Activated CD8-positive, alpha-beta memory T cell treated with anti-CD3 and anti-CD28 coated beads, Interleukin-2, amount 10 ng/mL, durations not matched to agents 7 days and 5 days (primary cell): ENCODE measurements around the gene ARHGEF6. TPM values are rescaled to one million over a fixed set of nuclear protein-coding genes. Genes with fewer than 3 reads are reported as not detected.
A peak's percentile ranks its signal among the peaks of the same experiment; 100 is the strongest.

ENCODE experiments used
- ATAC-seq: fragments of 150-1000 bp; cut with Tn5 transposase; one replicate; pipeline ENCODE4 v1.10.0; 2021; ENCODE audit warnings: moderate library complexity
- CTCF ChIA-PET: fragments of 350-600 bp; sonication (Branson Sonifier 250); formaldehyde crosslinking; loops from one replicate; lab custom pipeline; 2021; ENCODE audit warnings: antibody characterized with exemption; lab: Charles Lee
- DNase-seq: peaks from one replicate; pipeline ENCODE4 v3.0.0-alpha.2; 2020
- H3K27ac Mint-ChIP-seq: one replicate; pipeline ENCODE4 v1.8.0; 2021; ENCODE audit warnings: mild to moderate bottlenecking, mixed read lengths
- H3K27me3 Mint-ChIP-seq: one replicate; pipeline ENCODE4 v1.8.0; 2021; ENCODE audit warnings: mixed read lengths
- H3K36me3 Mint-ChIP-seq: one replicate; pipeline ENCODE4 v1.8.0; 2021; ENCODE audit warnings: mild to moderate bottlenecking, mixed read lengths
- H3K4me1 Mint-ChIP-seq: one replicate; pipeline ENCODE4 v1.8.0; 2021; ENCODE audit warnings: mixed read lengths
- H3K4me3 Mint-ChIP-seq: one replicate; pipeline ENCODE4 v1.8.0; 2021; ENCODE audit warnings: mild to moderate bottlenecking, moderate library complexity, mixed read lengths
- H3K9me3 Mint-ChIP-seq: one replicate; pipeline ENCODE4 v1.8.0; 2022; ENCODE audit warnings: low read depth, mixed read lengths
- total RNA-seq, 2 experiments: library from RNA; stranded (reverse); gene quantifications; one replicate each; pipeline ENCODE4 v1.2.3, GENCODE V29; 2021

The ARHGEF6 gene
- total RNA-seq, 2 experiments from 2014 or later: 108 to 126 TPM

DNA sequence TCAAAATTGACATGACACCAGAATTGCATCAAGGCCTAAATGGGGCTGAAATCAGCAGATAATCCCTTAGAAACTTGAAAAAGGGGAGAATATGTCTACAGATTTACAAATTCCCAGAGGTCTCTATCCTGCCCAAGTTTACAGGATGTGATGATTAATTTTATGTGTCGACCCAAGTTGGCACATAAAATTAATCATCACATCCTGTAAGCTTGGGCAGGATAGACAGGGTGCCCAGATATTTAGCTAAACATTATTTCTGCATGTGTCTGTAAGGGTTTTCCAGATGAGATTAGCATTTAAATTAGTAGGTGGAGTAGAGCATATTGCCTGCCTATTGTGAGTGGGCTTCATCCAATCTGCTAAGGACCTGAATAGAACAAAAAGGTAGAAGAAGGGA lies 52.3 kb downstream of the ARHGEF6 start:
- peak overlapping the region; percentile 54 for H3K27ac Mint-ChIP-seq
- no peak for DNase-seq
- CTCF ChIA-PET: interaction anchor here (1.3 to 1.4 kb wide), 2 partner anchors 17 to 24 kb away, joined by 3 to 5 read pairs; no protein-coding TSS in a partner anchor
- H3K27me3 Mint-ChIP-seq: no peaks in the 10 kb centered on the region
- ATAC-seq: no peak
- no peaks in the 10 kb centered on the region for H3K9me3 Mint-ChIP-seq
- no peak overlapping the region for H3K4me3 Mint-ChIP-seq
- H3K36me3 Mint-ChIP-seq: peaks cover 44% of the 10 kb centered on the region
- H3K4me1 Mint-ChIP-seq: peaks cover 31% of the 10 kb centered on the region

DNA sequence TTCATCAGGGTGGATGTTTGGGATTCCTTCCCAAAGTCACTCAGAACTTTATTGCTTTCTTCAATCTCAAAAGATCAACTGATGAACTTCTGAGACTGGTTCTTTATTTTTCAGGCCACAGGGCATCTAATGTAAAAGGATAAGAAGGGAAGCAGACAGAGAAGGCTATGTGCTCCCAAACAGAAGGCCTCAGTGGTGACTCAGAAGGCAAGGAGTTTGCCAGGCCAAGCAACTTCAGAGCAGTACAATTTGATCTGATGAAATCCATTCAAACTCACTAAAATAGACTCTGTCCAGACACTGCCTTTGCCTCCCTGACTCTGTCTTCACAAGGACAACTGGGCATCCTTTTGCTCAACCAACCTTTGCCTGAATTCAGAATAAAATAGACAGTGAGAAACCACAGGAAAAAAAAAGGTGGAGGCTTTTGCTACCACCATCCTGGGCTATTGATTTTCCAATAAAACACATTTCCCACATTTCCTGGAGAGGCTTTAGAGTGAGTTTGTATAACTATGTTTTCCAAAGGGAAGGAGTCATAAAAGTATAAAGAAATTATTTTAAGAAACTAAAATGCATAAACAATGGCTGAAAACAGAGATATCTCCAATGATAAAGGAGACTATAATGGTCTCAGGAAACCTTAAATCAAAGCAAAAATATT lies 55.2 kb downstream of the ARHGEF6 start:
- DNase-seq (no peak), ATAC-seq (no peak)
- Mint-ChIP-seq H3K27me3 (no peaks in the 10 kb centered on the region), H3K27ac (peak overlapping the region; percentile 49), H3K4me3 (no peak overlapping the region), H3K9me3 (peaks cover 2% of the 10 kb centered on the region), H3K36me3 (peaks cover 53% of the 10 kb centered on the region), H3K4me1 (peaks cover 24% of the 10 kb centered on the region)
- CTCF ChIA-PET: no interaction called here

GRCh38 chrX:136718091-136718490 lies 62.6 kb downstream of the ARHGEF6 start:
- peaks cover 38% of the 10 kb centered on the region for H3K4me1 Mint-ChIP-seq
- no peak for ATAC-seq
- H3K9me3 Mint-ChIP-seq: peaks cover 2% of the 10 kb centered on the region
- no peak overlapping the region for H3K4me3 Mint-ChIP-seq
- H3K27me3 Mint-ChIP-seq: no peaks in the 10 kb centered on the region
- CTCF ChIA-PET: no interaction called here
- no peak for DNase-seq
- H3K36me3 Mint-ChIP-seq: peaks cover 38% of the 10 kb centered on the region
- H3K27ac Mint-ChIP-seq: no peak overlapping the region

GRCh38 chrX:136714626-136715599 lies 65.8 kb downstream of the ARHGEF6 start:
- DNase-seq (no peak), ATAC-seq (peak; percentile 52)
- Mint-ChIP-seq H3K4me1 (peaks cover 59% of the 10 kb centered on the region), H3K36me3 (peaks cover 24% of the 10 kb centered on the region), H3K27me3 (no peaks in the 10 kb centered on the region), H3K9me3 (no peaks in the 10 kb centered on the region), H3K27ac (peak overlapping the region; percentile 92), H3K4me3 (peak overlapping the region; percentile 60)
- CTCF ChIA-PET: interaction anchor here (1.0 to 1.6 kb wide), 3 partner anchors 12 to 210 kb away, joined by 3 to 4 read pairs (median 3); no protein-coding TSS in a partner anchor

DNA sequence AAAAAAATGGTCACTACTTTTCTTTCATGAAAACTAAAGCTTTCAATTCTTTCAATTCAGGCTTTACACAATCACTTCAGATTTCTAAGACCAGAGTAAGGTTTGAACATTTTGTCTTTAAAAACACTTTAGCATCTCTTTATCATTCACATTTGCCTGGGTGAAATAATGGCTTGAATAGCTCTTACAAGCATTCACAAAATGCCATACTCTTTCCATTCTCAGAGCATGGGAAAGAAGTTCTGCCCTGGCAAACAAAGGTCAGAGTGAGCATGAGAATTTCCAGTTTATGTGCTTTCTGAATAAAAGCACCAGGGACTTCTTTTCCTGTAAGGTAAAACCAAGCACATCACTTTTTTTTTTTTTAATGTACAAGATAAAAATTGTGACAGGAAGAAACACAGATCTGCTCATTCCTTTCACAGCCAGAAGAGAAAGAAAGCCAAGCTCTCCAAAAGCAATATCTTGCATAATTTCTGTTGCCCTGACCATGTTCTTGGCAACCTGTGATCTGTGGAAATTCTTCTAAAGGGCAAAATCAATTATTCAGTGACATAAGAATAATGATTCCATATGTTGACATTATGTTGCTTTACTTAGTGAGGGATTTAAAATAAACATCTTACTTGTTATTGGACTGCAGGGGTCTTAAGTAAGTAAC lies 68.0 kb downstream of the ARHGEF6 start:
- H3K36me3 Mint-ChIP-seq: peaks cover 29% of the 10 kb centered on the region
- peaks cover 62% of the 10 kb centered on the region for H3K4me1 Mint-ChIP-seq
- no peaks in the 10 kb centered on the region for H3K9me3 Mint-ChIP-seq
- ATAC-seq: no peak
- no peaks in the 10 kb centered on the region for H3K27me3 Mint-ChIP-seq
- DNase-seq: no peak
- H3K4me3 Mint-ChIP-seq: no peak overlapping the region
- H3K27ac Mint-ChIP-seq: peak overlapping the region; percentile 40
- CTCF ChIA-PET: no interaction called here

GRCh38 chrX:136711147-136711546 lies 69.6 kb downstream of the ARHGEF6 start:
- DNase-seq (no peak), ATAC-seq (peak; percentile 60)
- Mint-ChIP-seq H3K36me3 (peaks cover 39% of the 10 kb centered on the region), H3K27me3 (no peaks in the 10 kb centered on the region), H3K4me3 (no peak overlapping the region), H3K4me1 (peaks cover 50% of the 10 kb centered on the region), H3K9me3 (no peaks in the 10 kb centered on the region), H3K27ac (peak overlapping the region; percentile 66)
- CTCF ChIA-PET: interaction anchor here (0.9 to 1.6 kb wide), 4 partner anchors 27 to 215 kb away, joined by 3 to 10 read pairs (median 4); no protein-coding TSS in a partner anchor

DNA sequence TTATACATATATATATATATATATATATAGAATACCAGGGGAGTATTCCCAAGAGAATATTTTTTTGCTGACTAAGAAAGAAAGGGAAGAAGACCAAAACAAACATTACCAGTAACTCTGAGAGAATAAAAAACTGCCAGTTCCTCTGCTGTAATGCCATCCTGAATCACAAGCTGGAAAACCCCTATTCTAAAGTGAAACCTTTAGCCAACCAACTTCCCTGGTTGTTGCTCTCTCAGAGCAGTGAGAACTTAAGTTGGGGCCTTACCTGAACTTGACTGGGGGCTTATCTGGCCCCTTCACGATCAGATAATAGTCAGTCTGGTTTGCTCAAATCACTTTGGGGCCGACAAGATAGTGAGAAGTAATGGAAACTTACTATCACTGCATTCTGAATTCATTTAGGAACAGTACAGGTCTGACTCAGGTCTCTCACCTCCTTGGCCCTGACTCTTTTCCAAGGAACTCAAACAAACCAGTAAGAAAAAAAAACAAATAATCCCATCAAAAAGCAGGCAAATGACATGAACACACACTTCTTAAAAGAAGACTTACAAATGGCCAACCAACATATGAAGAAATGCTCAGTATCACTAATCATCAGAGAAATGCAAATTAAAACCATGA lies 70.3 kb downstream of the ARHGEF6 start:
- DNase-seq (no peak), ATAC-seq (no peak)
- Mint-ChIP-seq H3K27me3 (no peaks in the 10 kb centered on the region), H3K9me3 (no peaks in the 10 kb centered on the region), H3K4me1 (peaks cover 46% of the 10 kb centered on the region), H3K36me3 (peaks cover 44% of the 10 kb centered on the region), H3K27ac (peak overlapping the region; percentile 85), H3K4me3 (no peak overlapping the region)
- CTCF ChIA-PET: interaction anchor here (0.9 to 1.6 kb wide), 4 partner anchors 27 to 215 kb away, joined by 3 to 10 read pairs (median 4); no protein-coding TSS in a partner anchor

GRCh38 chrX:136708348-136708747 lies 72.4 kb downstream of the ARHGEF6 start:
- peak; percentile 47 for ATAC-seq
- CTCF ChIA-PET: interaction anchor here (0.7 to 3.3 kb wide), 8 partner anchors 13 to 344 kb away, joined by 3 to 8 read pairs (median 3); no protein-coding TSS in a partner anchor
- Mint-ChIP-seq H3K27ac (no peak overlapping the region), H3K36me3 (peaks cover 50% of the 10 kb centered on the region), H3K4me3 (no peak overlapping the region), H3K27me3 (no peaks in the 10 kb centered on the region), H3K4me1 (peaks cover 30% of the 10 kb centered on the region), H3K9me3 (no peaks in the 10 kb centered on the region)
- DNase-seq: no peak

DNA sequence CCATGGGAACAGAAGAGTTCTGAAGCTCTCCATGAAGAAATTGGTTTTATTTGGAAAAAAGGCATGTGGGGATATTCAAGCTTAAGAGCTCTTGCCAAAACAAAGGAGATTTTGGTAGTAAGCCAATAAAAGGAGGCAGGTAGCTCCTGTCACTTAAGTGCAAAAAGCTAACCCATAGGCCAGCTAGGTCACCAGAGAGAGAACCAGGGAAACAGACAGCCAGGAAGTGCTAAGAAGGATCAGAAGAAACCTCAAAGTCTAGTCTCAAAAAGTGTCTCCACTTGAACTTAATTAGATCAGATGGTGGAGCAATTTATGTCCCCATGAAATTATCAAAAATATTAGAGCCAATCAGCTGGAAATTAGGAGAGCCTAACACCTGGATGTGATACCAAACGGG lies 83.6 kb downstream of the ARHGEF6 start:
- DNase-seq (no peak), ATAC-seq (no peak)
- CTCF ChIA-PET: interaction anchor here (1.2 to 5.0 kb wide), 4 partner anchors 10 to 125 kb away, joined by 3 to 57 read pairs (median 4); no protein-coding TSS in a partner anchor
- no peak overlapping the region for H3K4me3 Mint-ChIP-seq
- H3K36me3 Mint-ChIP-seq: peaks cover 49% of the 10 kb centered on the region
- H3K9me3 Mint-ChIP-seq: no peaks in the 10 kb centered on the region
- peak overlapping the region; percentile 64 for H3K27ac Mint-ChIP-seq
- H3K27me3 Mint-ChIP-seq: no peaks in the 10 kb centered on the region
- H3K4me1 Mint-ChIP-seq: peaks cover 52% of the 10 kb centered on the region

GRCh38 chrX:136694431-136695087 lies 86.2 kb downstream of the ARHGEF6 start:
- no peak for DNase-seq
- peaks cover 76% of the 10 kb centered on the region for H3K4me1 Mint-ChIP-seq

DNA sequence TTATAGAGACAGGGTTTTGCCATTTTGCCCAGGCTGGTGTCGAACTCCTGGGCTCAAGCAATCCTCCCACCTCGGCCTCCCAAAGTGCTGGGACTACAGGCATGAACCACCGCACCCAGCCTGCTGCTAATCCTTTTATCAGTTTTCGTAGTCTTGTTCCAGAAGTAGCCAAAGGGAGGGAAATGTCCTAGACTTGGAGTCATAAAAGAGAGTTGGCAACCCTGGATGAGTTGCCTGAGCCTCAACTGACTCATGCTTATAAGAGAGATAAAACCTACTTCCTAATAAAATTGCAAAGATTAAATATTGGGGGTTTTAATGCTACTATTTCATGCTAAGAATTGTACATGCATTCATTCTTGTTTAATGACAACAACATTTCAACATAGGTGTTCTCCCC lies 88.5 kb downstream of the ARHGEF6 start:
- Mint-ChIP-seq H3K4me3 (no peak overlapping the region), H3K9me3 (no peaks in the 10 kb centered on the region)
- CTCF ChIA-PET: no interaction called here

More at GRCh38 chrX:136694431-136695087, 86.2 kb downstream of the ARHGEF6 start:
- CTCF ChIA-PET: interaction anchor here (0.9 to 5.0 kb wide), 16 partner anchors 9 to 231 kb away, joined by 3 to 57 read pairs (median 4); no protein-coding TSS in a partner anchor
- peaks cover 35% of the 10 kb centered on the region for H3K36me3 Mint-ChIP-seq
- peak overlapping the region; percentile 94 for H3K27ac Mint-ChIP-seq
- H3K4me3 Mint-ChIP-seq: peak overlapping the region; percentile 34
- H3K27me3 Mint-ChIP-seq: no peaks in the 10 kb centered on the region
- H3K9me3 Mint-ChIP-seq: no peaks in the 10 kb centered on the region
- peak; percentile 63 for ATAC-seq

More for the DNA sequence above, 88.5 kb downstream of the ARHGEF6 start:
- no peak for ATAC-seq
- Mint-ChIP-seq H3K36me3 (peaks cover 35% of the 10 kb centered on the region), H3K4me1 (peaks cover 88% of the 10 kb centered on the region), H3K27me3 (no peaks in the 10 kb centered on the region), H3K27ac (peak overlapping the region; percentile 93)
- DNase-seq: no peak
